C1 segment of cervical spinal cord (tissue), 14 donors: Measurements from ENCODE around the gene VTI1A.

Experiments used
- DNase-seq, 14 donors: peaks; one replicate each; lab custom pipeline; 2025; lab: John Stamatoyannopoulos, UW

The VTI1A gene

DNA sequence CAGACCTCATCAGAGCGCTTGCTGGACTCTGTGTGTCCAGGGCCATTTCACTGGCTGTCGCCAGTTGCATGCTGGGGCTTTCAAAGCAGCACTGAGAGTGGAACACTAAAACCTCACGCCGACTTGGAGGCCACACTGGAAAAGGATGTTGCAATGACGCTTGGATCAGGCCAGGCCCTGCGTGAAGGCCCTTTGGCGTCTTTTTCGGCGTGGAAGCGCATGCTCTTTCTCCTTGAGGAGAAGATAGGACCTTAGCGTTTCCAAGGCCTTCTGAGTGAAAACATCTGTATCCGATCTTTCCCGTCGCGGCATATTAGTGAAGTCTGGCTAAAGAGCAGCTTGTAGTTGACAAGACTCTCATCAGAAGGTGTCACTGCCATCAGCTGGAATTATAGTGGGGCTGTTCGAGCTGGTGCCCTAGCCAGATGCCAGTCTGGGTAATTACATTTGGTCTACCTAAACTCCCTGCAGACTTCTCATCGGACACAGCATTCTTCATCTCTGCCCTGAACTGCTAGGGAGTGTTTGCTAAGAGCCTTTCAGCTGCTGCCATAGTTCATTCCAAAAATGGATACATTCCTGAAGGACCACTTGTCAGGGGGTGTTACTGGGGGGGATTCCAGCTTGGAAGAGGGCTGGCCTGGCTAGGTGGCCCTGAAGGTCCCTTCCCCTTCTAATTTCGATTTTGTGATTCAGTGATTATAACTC is 335.3 kb downstream of the VTI1A start:
- no peak for DNase-seq

GRCh38 chr10:112783351-112784021 is 336.5 kb downstream of the VTI1A start:
- DNase-seq: no peak

- no peak for DNase-seq
Measured at GRCh38 chr10:112784022-112784461, 337.0 kb downstream of the VTI1A start.

DNA sequence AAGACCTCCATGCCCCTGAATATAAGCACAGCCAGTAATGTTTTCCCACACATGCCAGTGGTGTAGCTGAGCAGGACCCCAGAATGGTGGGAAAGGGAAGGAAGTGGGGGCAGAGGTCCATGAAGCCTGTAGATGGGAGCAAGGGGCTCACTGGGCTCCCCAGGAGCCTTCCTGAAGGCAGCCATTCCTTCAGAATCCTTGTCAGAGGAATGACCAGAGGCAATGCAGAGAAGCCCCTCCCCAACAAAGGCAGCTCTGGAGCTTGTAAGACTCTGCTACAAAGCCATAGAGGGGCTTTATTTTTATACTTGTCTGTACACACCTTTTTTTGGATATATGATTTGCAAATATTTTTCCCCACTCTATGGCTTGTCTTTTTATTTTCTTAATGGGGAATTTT is 338.1 kb downstream of the VTI1A start:
- no peak for DNase-seq

DNA sequence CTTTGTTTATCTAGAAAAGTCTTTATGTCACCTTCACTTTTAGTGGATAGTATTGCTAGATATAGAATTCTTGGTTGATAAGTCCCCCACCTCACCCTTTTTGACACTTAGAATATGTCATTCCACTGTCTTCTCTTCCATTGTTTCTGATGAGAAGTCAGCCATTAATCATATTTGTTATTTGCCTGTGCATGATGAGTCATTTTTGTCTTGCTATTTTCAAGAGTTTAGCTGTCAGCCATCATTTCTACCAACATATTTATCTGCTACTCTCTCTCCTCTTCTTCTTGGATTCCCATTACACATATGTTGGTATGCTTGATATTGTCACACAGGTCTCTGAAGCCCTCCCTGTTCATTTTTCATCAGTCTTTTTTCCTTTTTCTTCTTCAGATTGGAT is 342.2 kb downstream of the VTI1A start:
- no peak for DNase-seq

DNA sequence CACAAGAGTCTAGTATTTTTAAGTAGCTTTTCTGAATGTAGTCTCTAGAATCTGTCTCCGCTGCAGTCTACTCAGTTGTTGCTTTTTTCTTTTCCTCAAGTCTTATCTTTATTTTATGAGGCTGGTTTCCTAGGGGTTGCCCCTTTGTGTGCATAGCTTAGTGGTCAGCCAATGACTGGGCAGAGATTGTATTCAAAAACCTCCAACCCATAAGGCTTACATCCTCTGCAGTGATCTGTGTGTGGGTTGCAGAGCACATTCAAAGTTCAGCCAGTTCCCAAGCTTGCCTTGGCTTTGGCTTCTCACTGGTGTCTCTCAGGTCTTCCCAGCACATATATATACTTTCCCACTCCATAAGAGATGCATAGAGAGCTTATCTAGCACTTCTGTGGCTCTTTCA is 343.0 kb downstream of the VTI1A start:
- no peak for DNase-seq

DNA sequence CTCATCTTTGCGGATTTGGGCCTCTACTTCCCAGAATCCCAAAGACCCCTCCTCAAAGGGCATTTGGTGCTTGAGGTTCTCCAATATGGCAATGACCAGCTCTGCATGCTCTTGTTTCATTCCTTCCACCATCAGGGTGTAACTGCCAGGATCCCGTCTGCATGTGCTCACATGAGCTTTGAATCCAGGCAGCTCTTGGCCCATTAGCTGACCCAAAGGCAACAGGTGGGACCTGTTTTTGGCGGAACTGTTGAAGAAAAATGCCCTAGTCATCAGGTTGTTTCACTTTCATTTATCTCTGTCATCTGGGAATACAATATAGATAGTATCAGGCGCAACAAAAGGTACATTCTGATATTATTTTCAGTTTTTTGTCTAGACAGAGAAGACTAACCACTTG is 343.9 kb downstream of the VTI1A start:
- no peak for DNase-seq

DNA sequence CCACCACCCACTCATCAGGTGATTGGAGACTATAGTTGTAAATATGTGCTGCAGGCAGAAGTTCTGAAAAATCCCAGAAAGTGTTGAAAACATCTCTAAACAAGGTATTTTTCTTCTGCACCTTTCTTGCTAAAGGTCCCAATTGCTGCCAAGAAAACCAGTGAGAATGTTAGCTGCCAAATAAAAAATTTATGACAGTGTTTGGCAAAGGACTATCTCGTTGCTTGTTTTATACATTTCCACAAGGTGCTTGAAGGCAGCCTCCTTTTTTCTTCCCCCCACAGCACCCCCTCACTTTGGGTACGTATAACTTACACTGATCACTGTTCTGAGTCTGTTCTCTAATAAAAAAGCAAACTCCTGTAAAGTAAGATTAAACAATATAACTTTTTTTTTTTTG is 344.4 kb downstream of the VTI1A start:
- no peak for DNase-seq

GRCh38 chr10:112792487-112793201 is 345.6 kb downstream of the VTI1A start:
- peak in 3 of 14 donors; percentile 2 to 56 (median 26) for DNase-seq

- DNase-seq: peak in 1 of 14 donors; percentile 26
Measured at GRCh38 chr10:112793202-112793921, 346.3 kb downstream of the VTI1A start.

DNA sequence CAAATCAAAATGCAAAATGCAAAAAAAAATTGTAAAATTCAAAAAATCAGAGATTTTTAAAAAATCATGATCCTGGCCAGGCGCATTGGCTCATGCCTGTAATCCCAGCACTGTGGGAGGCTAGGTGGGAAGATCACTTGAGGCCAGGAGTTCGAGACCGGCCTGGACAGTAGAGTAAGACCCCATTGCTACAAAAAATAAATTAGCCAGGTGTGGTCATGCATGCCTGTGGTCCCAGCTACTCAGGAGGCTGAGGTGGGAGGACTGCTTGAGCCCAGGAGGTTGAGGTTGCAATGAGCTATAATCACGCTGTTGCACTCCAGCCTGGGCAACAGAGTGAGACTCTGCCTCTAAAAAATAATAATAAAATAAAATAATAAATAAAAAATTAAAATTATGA is 347.2 kb downstream of the VTI1A start:
- no peak for DNase-seq

GRCh38 chr10:112795067-112795466 is 348.1 kb downstream of the VTI1A start:
- no peak for DNase-seq

- DNase-seq: no peak
Measured at GRCh38 chr10:112797197-112797596, 350.2 kb downstream of the VTI1A start.

DNA sequence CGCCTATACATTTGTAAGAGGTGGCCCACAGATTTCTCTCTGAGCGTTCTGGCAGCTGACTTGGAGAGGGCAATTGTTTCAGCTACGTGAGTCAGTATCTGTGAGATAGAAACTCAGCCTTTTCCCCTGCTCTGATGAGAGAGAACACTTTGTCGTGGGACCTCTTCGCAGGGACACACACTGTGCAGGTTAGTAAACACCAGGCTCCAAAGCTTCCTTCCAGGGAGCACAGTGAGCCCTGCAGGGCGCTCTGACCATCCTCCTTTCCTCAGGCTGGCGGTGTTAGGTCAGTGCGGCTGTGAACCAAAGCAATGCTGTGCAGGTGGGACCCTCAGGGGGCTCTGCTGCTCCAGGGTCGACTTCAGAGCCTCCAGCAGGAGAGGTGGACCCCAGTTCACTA is 350.8 kb downstream of the VTI1A start:
- no peak for DNase-seq

GRCh38 chr10:112799038-112799437 is 352.0 kb downstream of the VTI1A start:
- DNase-seq: no peak

GRCh38 chr10:112799726-112800510 is 352.9 kb downstream of the VTI1A start:
- DNase-seq: no peak

DNA sequence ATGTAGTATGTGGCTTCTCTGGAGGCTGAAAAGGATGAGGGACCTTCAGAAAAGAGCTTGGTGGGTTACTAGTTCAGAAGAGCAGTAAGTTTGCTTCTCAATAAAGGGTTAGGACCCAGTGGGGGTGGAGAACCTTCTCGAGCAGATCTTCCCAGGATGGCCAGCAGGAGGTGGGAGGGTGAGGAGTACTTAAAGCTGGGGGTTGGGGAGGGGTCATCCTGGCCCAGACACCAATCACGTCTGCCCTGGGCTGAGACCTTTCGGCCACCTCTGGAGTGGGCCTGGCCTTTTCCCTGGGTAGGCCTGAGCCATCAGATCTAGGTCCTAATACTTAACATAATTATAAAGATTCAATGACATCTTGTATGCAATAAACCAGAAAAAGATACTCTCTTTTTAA is 354.0 kb downstream of the VTI1A start:
- DNase-seq: no peak

DNA sequence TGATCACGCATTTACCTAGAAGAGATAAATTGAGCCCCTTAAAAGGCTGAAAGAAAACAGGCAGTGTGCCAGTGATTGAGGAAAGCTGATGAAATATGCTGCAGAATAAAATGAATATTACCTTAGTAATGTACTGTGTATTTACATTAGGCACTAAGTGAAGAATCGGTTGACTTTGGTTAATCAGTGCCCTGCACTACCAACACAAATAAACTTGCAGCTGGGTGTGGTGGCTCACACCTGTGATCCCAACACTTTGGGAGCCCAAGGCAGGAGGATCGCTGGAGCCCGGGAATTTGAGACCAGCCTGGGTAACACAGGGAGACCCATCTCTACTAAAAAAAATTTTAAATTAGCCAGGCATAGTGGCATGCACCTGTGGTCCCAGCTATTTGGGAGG is 354.7 kb downstream of the VTI1A start:
- no peak for DNase-seq

GRCh38 chr10:112802411-112803022 is 355.5 kb downstream of the VTI1A start:
- DNase-seq: no peak

- peak in 5 of 14 donors; percentile 14 to 88 (median 39) for DNase-seq
Measured at GRCh38 chr10:112803961-112804401, 357.0 kb downstream of the VTI1A start.

DNA sequence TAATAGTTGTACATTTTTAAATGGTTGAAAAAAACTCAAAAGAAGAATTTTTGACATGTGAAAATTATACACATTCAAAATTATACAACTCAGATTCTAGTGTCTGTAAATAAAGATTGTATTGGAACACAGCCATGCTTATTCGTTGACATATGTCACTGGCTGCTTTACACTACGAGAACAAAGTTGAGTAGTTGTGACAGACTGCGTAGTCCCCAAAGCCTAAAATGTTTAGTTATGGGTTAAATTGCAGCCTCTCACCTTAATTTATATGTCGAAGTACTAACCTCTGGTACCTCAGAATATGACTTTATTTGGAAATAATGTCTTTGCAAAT is 358.2 kb downstream of the VTI1A start:
- no peak for DNase-seq
